HepG2 (cell line): ENCODE measurements around the gene SH3GL1. TPM values are rescaled to one million over a fixed set of nuclear protein-coding genes. Genes with fewer than 3 reads are reported as not detected.

Experiments used
- GRHL1 ChIP-seq: sonication (generic); formaldehyde crosslinking; conservative IDR thresholded peaks from 2 replicates; pipeline ENCODE4 v1.8.0; 2022; ENCODE audit warnings: missing genetic modification reagents
- HCFC1 ChIP-seq: fragments of 150-350 bp; IDR thresholded peaks from 2 replicates; pipeline ENCODE4 v1.6.1; 2014; ENCODE audit warnings: low read depth, low read length
- KAT8 ChIP-seq: IDR thresholded peaks from 2 replicates; pipeline ENCODE4 v1.6.1; 2016; ENCODE audit warnings: missing genetic modification reagents, missing compliant biosample characterization
- MAFK ChIP-seq, 2 experiments: IDR thresholded peaks in 1 of 2; conservative IDR thresholded peaks in 1 of 2; 2 replicates each; pipeline ENCODE4 v1.6.1; 2011; ENCODE audit warnings: improper control_type of control experiment in 2 of 2, low read length in 2 of 2
- MAX ChIP-seq: IDR thresholded peaks from 2 replicates; pipeline ENCODE4 v1.6.1; 2012; ENCODE audit warnings: inconsistent platforms
- RXRB ChIP-seq: IDR thresholded peaks from 2 replicates; pipeline ENCODE4 v1.6.1; 2016; ENCODE audit warnings: borderline replicate concordance, missing genetic modification reagents, missing compliant biosample characterization
- SKI ChIP-seq: fragments of 450-650 bp; IDR thresholded peaks from one replicate; pipeline ENCODE4 v1.6.1; 2018; ENCODE audit warnings: mild to moderate bottlenecking; ENCODE audit not compliant: partially characterized antibody
- ZNF431 ChIP-seq: sonication (generic); formaldehyde crosslinking; IDR thresholded peaks from 2 replicates; pipeline ENCODE4 v1.9.0; 2022; ENCODE audit warnings: missing genetic modification reagents, low read depth, mild to moderate bottlenecking, borderline replicate concordance
- ZNF468 ChIP-seq: sonication (generic); formaldehyde crosslinking; IDR thresholded peaks from 2 replicates; pipeline ENCODE4 v1.8.0; 2022; ENCODE audit warnings: mild to moderate bottlenecking, moderate library complexity, missing genetic modification reagents
- ZNF776 ChIP-seq: sonication (generic); formaldehyde crosslinking; IDR thresholded peaks from 2 replicates; pipeline ENCODE4 v1.4.0; 2020; ENCODE audit warnings: mild to moderate bottlenecking, missing genetic modification reagents
- ZZZ3 ChIP-seq: sonication (generic); formaldehyde crosslinking; IDR thresholded peaks from 2 replicates; pipeline ENCODE4 v1.4.0; 2020; ENCODE audit warnings: missing genetic modification reagents, mild to moderate bottlenecking, borderline replicate concordance
- polyA plus RNA-seq, 8 experiments: library from polyadenylated mRNA; depleted of rRNA in 3 of 8; stranded (reverse) in 7 of 8; unstranded in 1 of 8; fragments of >200 nt; fragmentation: Illumina TruSeq in 4 of 8; extraction: Trizol in 4 of 8; gene quantifications; 2 replicates each; pipeline versions ENCODE4 v1.2.1 to v1.2.3, GENCODE V29; 2011 to 2016; ENCODE audit warnings: low read depth in 4 of 8, missing spikeins in 1 of 8, mixed read lengths in 1 of 8; ENCODE audit not compliant: insufficient read depth in 1 of 8
- total RNA-seq, 5 experiments: library from RNA; depleted of rRNA; stranded (reverse); fragments of >200 nt; fragmentation: Illumina TruSeq; extraction: Trizol; gene quantifications; 2 replicates each; pipeline ENCODE4 v1.2.3, GENCODE V29; 2016; ENCODE audit warnings: low read depth in 1 of 5
- TF ChIP-seq, protein P1 (sequence below): sonication (generic); formaldehyde crosslinking; IDR thresholded peaks from 2 replicates; pipeline ENCODE4 v1.5.1; 2020; ENCODE audit warnings: mild to moderate bottlenecking, missing genetic modification reagents, borderline replicate concordance
- TF ChIP-seq, protein P2 (sequence below): sonication (generic); formaldehyde crosslinking; IDR thresholded peaks from 2 replicates; pipeline ENCODE4 v1.5.1; 2020; ENCODE audit warnings: missing genetic modification reagents, mild to moderate bottlenecking, borderline replicate concordance
- TF ChIP-seq, protein P3 (sequence below): sonication (generic); formaldehyde crosslinking; IDR thresholded peaks from 2 replicates; pipeline ENCODE4 v1.5.0; 2020; ENCODE audit warnings: missing genetic modification reagents, mild to moderate bottlenecking, borderline replicate concordance
- TF ChIP-seq, protein P4 (sequence below): IDR thresholded peaks from 2 replicates; pipeline ENCODE4 v1.6.1; 2012; ENCODE audit warnings: low read depth, low read length, improper control_type of control experiment

Gene SH3GL1
- total and polyA plus RNA-seq, 2 of the 13 experiments (the other 11 are each of a cell fraction or from before 2014, with no cell fraction given): 33.0 to 45.1 TPM

- TF ChIP-seq, protein P1, sequence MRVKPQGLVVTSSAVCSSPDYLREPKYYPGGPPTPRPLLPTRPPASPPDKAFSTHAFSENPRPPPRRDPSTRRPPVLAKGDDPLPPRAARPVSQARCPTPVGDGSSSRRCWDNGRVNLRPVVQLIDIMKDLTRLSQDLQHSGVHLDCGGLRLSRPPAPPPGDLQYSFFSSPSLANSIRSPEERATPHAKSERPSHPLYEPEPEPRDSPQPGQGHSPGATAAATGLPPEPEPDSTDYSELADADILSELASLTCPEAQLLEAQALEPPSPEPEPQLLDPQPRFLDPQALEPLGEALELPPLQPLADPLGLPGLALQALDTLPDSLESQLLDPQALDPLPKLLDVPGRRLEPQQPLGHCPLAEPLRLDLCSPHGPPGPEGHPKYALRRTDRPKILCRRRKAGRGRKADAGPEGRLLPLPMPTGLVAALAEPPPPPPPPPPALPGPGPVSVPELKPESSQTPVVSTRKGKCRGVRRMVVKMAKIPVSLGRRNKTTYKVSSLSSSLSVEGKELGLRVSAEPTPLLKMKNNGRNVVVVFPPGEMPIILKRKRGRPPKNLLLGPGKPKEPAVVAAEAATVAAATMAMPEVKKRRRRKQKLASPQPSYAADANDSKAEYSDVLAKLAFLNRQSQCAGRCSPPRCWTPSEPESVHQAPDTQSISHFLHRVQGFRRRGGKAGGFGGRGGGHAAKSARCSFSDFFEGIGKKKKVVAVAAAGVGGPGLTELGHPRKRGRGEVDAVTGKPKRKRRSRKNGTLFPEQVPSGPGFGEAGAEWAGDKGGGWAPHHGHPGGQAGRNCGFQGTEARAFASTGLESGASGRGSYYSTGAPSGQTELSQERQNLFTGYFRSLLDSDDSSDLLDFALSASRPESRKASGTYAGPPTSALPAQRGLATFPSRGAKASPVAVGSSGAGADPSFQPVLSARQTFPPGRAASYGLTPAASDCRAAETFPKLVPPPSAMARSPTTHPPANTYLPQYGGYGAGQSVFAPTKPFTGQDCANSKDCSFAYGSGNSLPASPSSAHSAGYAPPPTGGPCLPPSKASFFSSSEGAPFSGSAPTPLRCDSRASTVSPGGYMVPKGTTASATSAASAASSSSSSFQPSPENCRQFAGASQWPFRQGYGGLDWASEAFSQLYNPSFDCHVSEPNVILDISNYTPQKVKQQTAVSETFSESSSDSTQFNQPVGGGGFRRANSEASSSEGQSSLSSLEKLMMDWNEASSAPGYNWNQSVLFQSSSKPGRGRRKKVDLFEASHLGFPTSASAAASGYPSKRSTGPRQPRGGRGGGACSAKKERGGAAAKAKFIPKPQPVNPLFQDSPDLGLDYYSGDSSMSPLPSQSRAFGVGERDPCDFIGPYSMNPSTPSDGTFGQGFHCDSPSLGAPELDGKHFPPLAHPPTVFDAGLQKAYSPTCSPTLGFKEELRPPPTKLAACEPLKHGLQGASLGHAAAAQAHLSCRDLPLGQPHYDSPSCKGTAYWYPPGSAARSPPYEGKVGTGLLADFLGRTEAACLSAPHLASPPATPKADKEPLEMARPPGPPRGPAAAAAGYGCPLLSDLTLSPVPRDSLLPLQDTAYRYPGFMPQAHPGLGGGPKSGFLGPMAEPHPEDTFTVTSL (CRISPR knock-in tag): no peak
- TF ChIP-seq MAX (peak; percentile 90), SKI (peak; percentile 51), ZNF431 (CRISPR knock-in tag) (no peak), GRHL1 (CRISPR knock-in tag) (no peak), HCFC1 (peak; percentile 58), RXRB (peak; percentile 85), ZNF468 (CRISPR knock-in tag) (no peak), KAT8 (CRISPR knock-in tag) (peak; percentile 87), MAFK (conservative IDR thresholded peaks at IDR 0.05 in 1 of 2, IDR thresholded peaks at IDR 0.05 in 1 of 2; ENCODE audit: low read length in 2 of 2) (no peak), ZZZ3 (CRISPR knock-in tag) (peak; percentile 40; the same call in 1 of the 2 replicates), ZNF776 (CRISPR knock-in tag) (no peak)
- TF ChIP-seq, protein P2, sequence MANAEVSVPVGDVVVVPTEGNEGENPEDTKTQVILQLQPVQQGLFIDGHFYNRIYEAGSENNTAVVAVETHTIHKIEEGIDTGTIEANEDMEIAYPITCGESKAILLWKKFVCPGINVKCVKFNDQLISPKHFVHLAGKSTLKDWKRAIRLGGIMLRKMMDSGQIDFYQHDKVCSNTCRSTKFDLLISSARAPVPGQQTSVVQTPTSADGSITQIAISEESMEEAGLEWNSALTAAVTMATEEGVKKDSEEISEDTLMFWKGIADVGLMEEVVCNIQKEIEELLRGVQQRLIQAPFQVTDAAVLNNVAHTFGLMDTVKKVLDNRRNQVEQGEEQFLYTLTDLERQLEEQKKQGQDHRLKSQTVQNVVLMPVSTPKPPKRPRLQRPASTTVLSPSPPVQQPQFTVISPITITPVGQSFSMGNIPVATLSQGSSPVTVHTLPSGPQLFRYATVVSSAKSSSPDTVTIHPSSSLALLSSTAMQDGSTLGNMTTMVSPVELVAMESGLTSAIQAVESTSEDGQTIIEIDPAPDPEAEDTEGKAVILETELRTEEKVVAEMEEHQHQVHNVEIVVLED (CRISPR knock-in tag): peak; percentile 57; the same call in 1 of the 2 replicates
- TF ChIP-seq, protein P3, sequence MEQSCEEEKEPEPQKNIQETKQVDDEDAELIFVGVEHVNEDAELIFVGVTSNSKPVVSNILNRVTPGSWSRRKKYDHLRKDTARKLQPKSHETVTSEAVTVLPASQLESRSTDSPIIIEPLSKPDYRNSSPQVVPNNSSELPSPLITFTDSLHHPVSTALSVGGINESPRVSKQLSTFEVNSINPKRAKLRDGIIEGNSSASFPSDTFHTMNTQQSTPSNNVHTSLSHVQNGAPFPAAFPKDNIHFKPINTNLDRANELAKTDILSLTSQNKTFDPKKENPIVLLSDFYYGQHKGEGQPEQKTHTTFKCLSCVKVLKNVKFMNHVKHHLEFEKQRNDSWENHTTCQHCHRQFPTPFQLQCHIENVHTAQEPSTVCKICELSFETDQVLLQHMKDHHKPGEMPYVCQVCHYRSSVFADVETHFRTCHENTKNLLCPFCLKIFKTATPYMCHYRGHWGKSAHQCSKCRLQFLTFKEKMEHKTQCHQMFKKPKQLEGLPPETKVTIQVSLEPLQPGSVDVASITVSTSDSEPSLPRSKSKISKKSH: no peak
- TF ChIP-seq, protein P4, sequence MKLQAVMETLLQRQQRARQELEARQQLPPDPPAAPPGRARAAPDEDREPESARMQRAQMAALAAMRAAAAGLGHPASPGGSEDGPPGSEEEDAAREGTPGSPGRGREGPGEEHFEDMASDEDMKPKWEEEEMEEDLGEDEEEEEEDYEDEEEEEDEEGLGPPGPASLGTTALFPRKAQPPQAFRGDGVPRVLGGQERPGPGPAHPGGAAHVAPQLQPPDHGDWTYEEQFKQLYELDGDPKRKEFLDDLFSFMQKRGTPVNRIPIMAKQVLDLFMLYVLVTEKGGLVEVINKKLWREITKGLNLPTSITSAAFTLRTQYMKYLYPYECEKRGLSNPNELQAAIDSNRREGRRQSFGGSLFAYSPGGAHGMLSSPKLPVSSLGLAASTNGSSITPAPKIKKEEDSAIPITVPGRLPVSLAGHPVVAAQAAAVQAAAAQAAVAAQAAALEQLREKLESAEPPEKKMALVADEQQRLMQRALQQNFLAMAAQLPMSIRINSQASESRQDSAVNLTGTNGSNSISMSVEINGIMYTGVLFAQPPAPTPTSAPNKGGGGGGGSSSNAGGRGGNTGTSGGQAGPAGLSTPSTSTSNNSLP: peak; percentile 56; the same call in 1 of the 2 replicates
These were observed at the start of gene SH3GL1 (continued) for GRCh38 chr19:4400135-4400936.
